Panc1 (cell line): Measurements from ENCODE around the gene PSMD7.

Experiments
- CTCF ChIP-seq: fragments of 450-650 bp; IDR thresholded peaks from 2 replicates; pipeline ENCODE4 v1.5.1; 2017; ENCODE audit warnings: mild to moderate bottlenecking
- POLR2AphosphoS5 ChIP-seq: IDR thresholded peaks from 2 replicates; pipeline ENCODE4 v1.6.1; 2012; ENCODE audit warnings: mild to moderate bottlenecking, low read depth, low read length, moderate library complexity

DNA sequence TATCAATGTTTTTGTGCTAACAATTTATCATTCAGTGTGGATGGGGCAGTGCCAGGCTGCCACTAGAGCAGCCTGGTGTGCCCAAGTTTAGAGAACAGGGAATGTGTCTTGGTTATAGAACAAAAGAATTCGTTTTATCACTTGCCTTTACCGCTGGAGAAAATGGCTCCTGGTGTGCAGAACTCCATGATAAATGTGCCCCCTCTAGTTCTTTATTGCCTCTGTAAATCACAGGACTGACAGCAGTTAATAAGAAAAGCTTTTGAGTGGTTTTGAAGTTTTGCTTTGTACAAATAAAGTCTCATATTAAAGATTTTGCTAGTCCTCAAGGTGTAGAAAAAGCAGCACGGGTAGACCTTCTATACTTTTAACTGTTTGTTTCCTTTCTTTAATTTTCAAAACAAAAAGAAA, 28.2 kb upstream of the PSMD7 start:
- TF ChIP-seq CTCF (no peak), POLR2AphosphoS5 (no peak)
